Cardiac septum (tissue), 1 donor: ENCODE data around the gene NKX2-1. TPM values are rescaled to one million over a fixed set of nuclear protein-coding genes. Genes with fewer than 3 reads are reported as not detected.

ENCODE experiments used
- DNase-seq: peaks from one replicate; pipeline ENCODE4 v3.0.0-alpha.2; 2020; ENCODE audit warnings: low spot score
- intact Hi-C: fragments of 100-400 bp; cut with DNase I; formaldehyde crosslinking; loops from one replicate; pipeline ENCODE4 v1.14.0; 2022
- total RNA-seq: library from RNA; stranded (reverse); fragmentation: NEBNext Ultra II Directional; extraction: Animal tissue kit (Norgen Biotek cat#: 25700); gene quantifications from one replicate; pipeline ENCODE4 v1.2.1, GENCODE V29; 2021
- donor health status: DM: no; HTN: no; CAD: no.

NKX2-1 gene
- total RNA-seq, 1 donor from 2014 or later, result not detected

- intact Hi-C loops, result no loop called here
- DNase-seq, result no peak
These were observed 52.7 kb downstream of the NKX2-1 start for GRCh38 chr14:36467332-36467731.

Other genes starting within 250 kb of the NKX2-1 start
- 12.1 TPM for gene MBIP, start 199.6 kb downstream of the NKX2-1 start, total RNA-seq
- gene NKX2-8, start 62.4 kb upstream of the NKX2-1 start, total RNA-seq, result not detected
- not detected for gene PAX9, start 141.6 kb upstream of the NKX2-1 start, total RNA-seq